AG04450 (cell line): ENCODE measurements around the gene MPP2. TPM values are rescaled to one million over a fixed set of nuclear protein-coding genes. Genes with fewer than 3 reads are reported as not detected.
"Not testable (repeated sequence)": the region's sequence is repeated elsewhere in the genome, so short reads cannot be mapped to it uniquely, and the experiment has no call there.

Source experiments
- CTCF ChIA-PET: fragments of 300-600, 350-600 bp; formaldehyde crosslinking; extraction: SDS; loops from one replicate; lab custom pipeline; 2022; ENCODE audit warnings: antibody characterized with exemption, inconsistent platforms; lab: Charles Lee
- POLR2A ChIA-PET: fragments of 350-600 bp; formaldehyde crosslinking; extraction: SDS; loops from one replicate; lab custom pipeline; 2021; ENCODE audit warnings: antibody characterized with exemption, inconsistent platforms; lab: Yijun Ruan, JAX
- DNase-seq: peaks from one replicate; pipeline ENCODE4 v3.0.0-alpha.2; 2011; ENCODE audit warnings: low read depth, low spot score
- H3K27ac ChIP-seq: one replicate; pipeline ENCODE4 v1.5.1; 2012; ENCODE audit warnings: low read depth, low read length, control low read depth
- H3K27me3 ChIP-seq: one replicate; pipeline ENCODE4 v1.6.0; 2012; ENCODE audit warnings: low read length; ENCODE audit not compliant: control insufficient read depth, insufficient read depth
- H3K4me3 ChIP-seq: 2 replicates; pipeline ENCODE4 v1.5.1; 2011; ENCODE audit warnings: mild to moderate bottlenecking, low read depth, low read length, control low read depth
- H3K9me3 ChIP-seq: 2 replicates; pipeline ENCODE4 v1.5.1; 2012; ENCODE audit warnings: low read length; ENCODE audit not compliant: control insufficient read depth, insufficient read depth
- CTCF ChIP-seq: IDR thresholded peaks from 2 replicates; pipeline ENCODE4 v1.5.1; 2011; ENCODE audit warnings: low read depth, low read length, control low read depth, inconsistent platforms
- polyA plus RNA-seq: library from polyadenylated mRNA; depleted of rRNA; stranded (reverse); fragments of >200 nt; gene quantifications from 2 replicates; pipeline ENCODE4 v1.2.3, GENCODE V29; 2011

The MPP2 gene
- polyA plus RNA-seq, 1 experiment, result 2.4 TPM

DNA sequence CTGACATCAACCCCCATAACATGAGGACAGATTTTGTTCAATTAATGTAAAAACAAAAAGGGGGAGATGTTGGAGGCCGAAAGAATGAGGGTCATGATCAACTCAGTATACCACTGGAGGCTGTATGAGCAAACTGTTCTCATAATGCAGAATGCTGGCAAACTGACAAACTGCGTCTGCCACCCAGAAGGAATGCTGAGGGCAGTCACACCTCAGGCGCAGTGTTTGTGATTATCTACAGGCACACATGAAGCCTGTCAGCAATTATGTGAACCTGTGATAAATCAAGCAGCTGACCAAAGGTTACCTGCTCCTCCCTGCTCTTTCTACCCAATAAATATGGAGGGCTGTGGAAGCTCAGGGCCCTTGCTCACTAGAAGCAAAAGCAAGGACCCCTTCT lies 33.0 kb downstream of the MPP2 start:
- no peak for DNase-seq
- ChIA-PET CTCF (no interaction called here), POLR2A (no interaction called here)
- Histone ChIP-seq H3K4me3 (no peak overlapping the region), H3K9me3 (no peaks in the 10 kb centered on the region), H3K27ac (no peak overlapping the region), H3K27me3 (peaks cover 41% of the 10 kb centered on the region)
- no peak for TF ChIP-seq CTCF

GRCh38 chr17:43873815-43874214 lies 33.5 kb downstream of the MPP2 start:
- DNase-seq, result no peak
- TF ChIP-seq CTCF, result no peak
- CTCF ChIA-PET, result no interaction called here

DNA sequence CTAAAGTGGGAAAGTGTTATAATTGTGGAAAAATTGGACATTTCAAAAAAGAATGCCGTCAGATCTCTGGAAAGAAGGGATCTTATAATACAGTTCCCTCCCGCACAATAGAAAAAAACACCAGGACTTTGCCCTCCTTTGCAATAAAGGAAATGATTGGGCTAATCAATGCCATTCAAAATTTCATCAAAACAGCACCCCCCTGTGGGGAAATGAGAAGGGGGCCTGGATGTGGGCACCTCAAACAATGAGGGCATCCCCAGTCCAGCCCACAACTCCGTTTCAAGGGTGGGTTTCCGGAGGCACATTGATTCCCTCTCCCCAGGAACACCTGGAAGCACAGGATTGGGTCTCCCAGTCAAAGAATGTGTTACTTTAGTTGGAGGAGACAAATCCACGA lies 34.2 kb downstream of the MPP2 start:
- Histone ChIP-seq H3K27ac (no peak overlapping the region), H3K4me3 (no peak overlapping the region), H3K9me3 (no peaks in the 10 kb centered on the region), H3K27me3 (peaks cover 48% of the 10 kb centered on the region)
- CTCF ChIA-PET, result no interaction called here
- TF ChIP-seq CTCF, result 0 out of 2 replicates have a peak, but pooled peaks have one; percentile 5
- no peak for DNase-seq
- POLR2A ChIA-PET, result no interaction called here

More at GRCh38 chr17:43873815-43874214, 33.5 kb downstream of the MPP2 start:
- no peaks in the 10 kb centered on the region for H3K9me3 ChIP-seq
- peaks cover 41% of the 10 kb centered on the region for H3K27me3 ChIP-seq
- no peak overlapping the region for H3K27ac ChIP-seq
- H3K4me3 ChIP-seq, result no peak overlapping the region
- POLR2A ChIA-PET, result no interaction called here

GRCh38 chr17:43871946-43872690 lies 35.2 kb downstream of the MPP2 start:
- Histone ChIP-seq H3K9me3 (no peaks in the 10 kb centered on the region), H3K4me3 (peak overlapping the region; percentile 20; the same call in 1 of the 2 replicates), H3K27me3 (peaks cover 48% of the 10 kb centered on the region), H3K27ac (no peak overlapping the region)
- CTCF ChIA-PET, result interaction anchor here (0.6 kb wide), 1 partner anchor 295 kb away, joined by 4 read pairs; no protein-coding TSS in a partner anchor
- POLR2A ChIA-PET, result no interaction called here
- no peak for TF ChIP-seq CTCF
- no peak for DNase-seq

GRCh38 chr17:43869031-43869430 lies 38.3 kb downstream of the MPP2 start:
- H3K4me3 ChIP-seq, H3K9me3 ChIP-seq, H3K27ac ChIP-seq, DNase-seq, POLR2A ChIA-PET: not testable (repeated sequence)
- peaks cover 66% of the 10 kb centered on the region for H3K27me3 ChIP-seq
- CTCF ChIA-PET, result interaction anchor here (5.0 kb wide), 1 partner anchor 9 kb away, joined by 49 read pairs; no protein-coding TSS in a partner anchor
